D341Med (cell line): Measurements from ENCODE around the gene WFS1.

Experiments used
- DNase-seq: peaks from one replicate; pipeline ENCODE4 v3.0.0; 2012; ENCODE audit warnings: low spot score

WFS1 gene

GRCh38 chr4:6324999-6325787 lies 55.5 kb downstream of the WFS1 start:
- no peak for DNase-seq

- DNase-seq = no peak
Observed at GRCh38 chr4:6325788-6326290, 56.2 kb downstream of the WFS1 start.

GRCh38 chr4:6326312-6327060 lies 56.8 kb downstream of the WFS1 start:
- DNase-seq = no peak

GRCh38 chr4:6327220-6327917 lies 57.7 kb downstream of the WFS1 start:
- peak; percentile 91 for DNase-seq

GRCh38 chr4:6328526-6328925 lies 58.9 kb downstream of the WFS1 start:
- DNase-seq = no peak

- DNase-seq = no peak
Observed at GRCh38 chr4:6329478-6330383, 60.1 kb downstream of the WFS1 start.

GRCh38 chr4:6330384-6330767 lies 60.7 kb downstream of the WFS1 start:
- DNase-seq = peak; percentile 71

GRCh38 chr4:6331018-6331417 lies 61.4 kb downstream of the WFS1 start:
- DNase-seq = no peak

GRCh38 chr4:6331468-6331867 lies 61.8 kb downstream of the WFS1 start:
- no peak for DNase-seq

- DNase-seq = peak; percentile 78
Observed at GRCh38 chr4:6332042-6332668, 62.5 kb downstream of the WFS1 start.

GRCh38 chr4:6332669-6333050 lies 63.0 kb downstream of the WFS1 start:
- no peak for DNase-seq

GRCh38 chr4:6333301-6334202 lies 63.9 kb downstream of the WFS1 start:
- DNase-seq = no peak

- no peak for DNase-seq
Observed at GRCh38 chr4:6334203-6334887, 64.7 kb downstream of the WFS1 start.

- DNase-seq = no peak
Observed at GRCh38 chr4:6335040-6335590, 65.5 kb downstream of the WFS1 start.

- no peak for DNase-seq
Observed at GRCh38 chr4:6336166-6336565, 66.5 kb downstream of the WFS1 start.

GRCh38 chr4:6337331-6337935 lies 67.8 kb downstream of the WFS1 start:
- no peak for DNase-seq

- no peak for DNase-seq
Observed at GRCh38 chr4:6338175-6338950, 68.7 kb downstream of the WFS1 start.
